ENCODE data around the gene FAM111B. TPM values are rescaled to one million over a fixed set of nuclear protein-coding genes. Genes with fewer than 3 reads are reported as not detected.

The FAM111B gene
- total RNA-seq, 1 experiment from 2014 or later: 26.7 TPM

GRCh38 chr11:59173080-59173963 lies 66.3 kb downstream of the FAM111B start:
- H3F3A ChIP-seq (ENCODE audit: low read length, unreplicated experiment): peaks cover 3% of the 10 kb centered on the region
- H3K36me3 ChIP-seq (ENCODE audit: low read depth, low read length): no peaks in the 10 kb centered on the region
- H3K4me3 ChIP-seq (ENCODE audit: low read length): peak overlapping the region; percentile 78
- peaks cover 13% of the 10 kb centered on the region; the same call in 1 of the 2 replicates for H3K27me3 ChIP-seq (ENCODE audit: low read length)
- H3K4me2 ChIP-seq (ENCODE audit: low read length): peak overlapping the region; percentile 99
- DNase-seq: no peak
- ATAC-seq: no peak
- H2AFZ ChIP-seq (ENCODE audit: low read length): peak overlapping the region; percentile 54; the same call in 1 of the 2 replicates
- 0 out of 2 replicates have a peak overlapping the region, but pooled peaks have one; percentile 2 for H3K9ac ChIP-seq (ENCODE audit: low read length)
- H3K4me1 ChIP-seq (ENCODE audit: insufficient read depth, low read length): peaks cover 37% of the 10 kb centered on the region
- BruUV-seq (replicated peaks): no TSS peak
- peak overlapping the region; percentile 84 for H3K27ac ChIP-seq (ENCODE audit: low read length)
- CTCF ChIA-PET: interaction anchor here (1.3 to 2.0 kb wide), 2 partner anchors 9 to 13 kb away, joined by 7 to 8 read pairs; no protein-coding TSS in a partner anchor
- H3K9me3 ChIP-seq (ENCODE audit: low read length): no peaks in the 10 kb centered on the region
- peaks cover 15% of the 10 kb centered on the region for H3K79me2 ChIP-seq (ENCODE audit: low read length)
- no peak for TF ChIP-seq EZH2 (IDR thresholded peaks at IDR 0.05; ENCODE audit: low read length, unreplicated experiment)
- no peak for TF ChIP-seq CTCF (conservative IDR thresholded peaks at IDR 0.05; ENCODE audit: low read depth, low read length)
- TF ChIP-seq EZH2phosphoT487 (IDR thresholded peaks at IDR 0.05; ENCODE audit: borderline replicate concordance, low read length): no peak
- intact Hi-C loops (cut with micrococcal nuclease): no loop called here
- POLR2A ChIA-PET (ENCODE audit: unreplicated experiment): no interaction called here
- H4K20me1 ChIP-seq (ENCODE audit: low read length): no peaks in the 10 kb centered on the region
- H3K9me2 ChIP-seq (replicated peaks; ENCODE audit: low read length): no peaks in the 10 kb centered on the region

GRCh38 chr11:59173964-59174663 lies 67.1 kb downstream of the FAM111B start:
- Histone ChIP-seq H3K4me3 (ENCODE audit: low read length) (peak overlapping the region; percentile 48), H3K27me3 (ENCODE audit: low read length) (peaks cover 11% of the 10 kb centered on the region; the same call in 1 of the 2 replicates), H3F3A (ENCODE audit: low read length, unreplicated experiment) (peaks cover 3% of the 10 kb centered on the region), H3K9ac (ENCODE audit: low read length) (peak overlapping the region; percentile 38), H3K9me2 (replicated peaks; ENCODE audit: low read length) (no peaks in the 10 kb centered on the region), H3K4me1 (ENCODE audit: insufficient read depth, low read length) (peaks cover 37% of the 10 kb centered on the region), H4K20me1 (ENCODE audit: low read length) (no peaks in the 10 kb centered on the region), H2AFZ (ENCODE audit: low read length) (peak overlapping the region; percentile 20; the same call in 1 of the 2 replicates), H3K9me3 (ENCODE audit: low read length) (no peaks in the 10 kb centered on the region), H3K36me3 (ENCODE audit: low read depth, low read length) (no peaks in the 10 kb centered on the region), H3K79me2 (ENCODE audit: low read length) (peaks cover 15% of the 10 kb centered on the region), H3K4me2 (ENCODE audit: low read length) (peak overlapping the region; percentile 99), H3K27ac (ENCODE audit: low read length) (peak overlapping the region; percentile 84)
- DNase-seq (peak; percentile 67), ATAC-seq (no peak)
- CTCF ChIA-PET: interaction anchor here (0.7 to 1.3 kb wide), 4 partner anchors 12 to 33 kb away, joined by 3 to 8 read pairs (median 4); no protein-coding TSS in a partner anchor
- intact Hi-C loops (cut with micrococcal nuclease): no loop called here
- BruUV-seq (replicated peaks): no TSS peak
- TF ChIP-seq EZH2 (IDR thresholded peaks at IDR 0.05; ENCODE audit: low read length, unreplicated experiment) (no peak), EZH2phosphoT487 (IDR thresholded peaks at IDR 0.05; ENCODE audit: borderline replicate concordance, low read length) (no peak), CTCF (conservative IDR thresholded peaks at IDR 0.05; ENCODE audit: low read depth, low read length) (no peak)
- POLR2A ChIA-PET (ENCODE audit: unreplicated experiment): no interaction called here
